RCC 7860 (cell line): ENCODE measurements around the gene MAP7D1.
"Not testable (repeated sequence)": the region's sequence is repeated elsewhere in the genome, so short reads cannot be mapped to it uniquely, and the experiment has no call there.

Experiments
- DNase-seq: peaks from one replicate; pipeline ENCODE4 v3.0.0-alpha.2; 2015; ENCODE audit warnings: low spot score
- FAIRE-seq: peaks from 2 replicates; lab custom pipeline; 2012; peaks lifted over from hg19 to GRCh38; lab: Jason Lieb, UNC

Gene MAP7D1

DNA sequence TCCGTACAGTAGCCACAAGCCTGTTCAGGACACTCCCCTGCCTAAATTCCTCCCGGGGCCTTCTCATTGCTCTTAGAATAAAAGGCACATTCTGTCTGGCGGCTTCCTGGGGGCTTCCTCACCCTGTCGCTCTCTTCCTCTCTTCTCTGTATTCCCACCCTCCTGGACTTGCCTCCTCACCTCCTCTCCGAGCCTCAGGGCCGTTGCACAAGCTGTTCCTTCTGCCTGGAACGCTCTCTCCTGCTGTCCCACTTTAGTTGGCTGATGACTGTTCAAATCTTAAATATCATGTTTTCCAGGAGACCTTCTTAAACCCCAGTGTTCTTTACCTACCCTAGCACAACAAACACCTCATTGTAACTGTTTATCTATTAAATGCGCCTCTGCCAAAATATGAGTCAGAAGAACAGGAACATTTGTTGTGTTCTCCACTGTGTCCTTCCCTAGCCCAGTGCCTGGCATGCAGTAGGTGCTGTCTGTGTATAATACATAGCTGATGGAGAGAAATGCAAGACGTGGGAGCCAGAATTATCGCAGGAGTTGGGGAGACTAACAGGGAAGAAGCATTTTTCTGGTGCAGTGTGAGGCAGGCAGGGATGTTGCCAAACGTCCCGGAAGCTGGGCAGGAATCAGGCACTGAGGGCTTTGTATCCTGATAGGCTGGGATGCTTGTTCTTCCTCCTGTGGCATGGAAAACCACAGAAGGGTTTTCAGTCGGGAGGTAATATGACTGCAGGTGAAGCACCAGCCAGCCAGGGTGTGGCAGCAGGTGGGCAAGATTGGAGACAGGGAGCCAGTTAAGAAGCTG, 44.2 kb downstream of the MAP7D1 start:
- no peak for DNase-seq
- FAIRE-seq: no peak

DNA sequence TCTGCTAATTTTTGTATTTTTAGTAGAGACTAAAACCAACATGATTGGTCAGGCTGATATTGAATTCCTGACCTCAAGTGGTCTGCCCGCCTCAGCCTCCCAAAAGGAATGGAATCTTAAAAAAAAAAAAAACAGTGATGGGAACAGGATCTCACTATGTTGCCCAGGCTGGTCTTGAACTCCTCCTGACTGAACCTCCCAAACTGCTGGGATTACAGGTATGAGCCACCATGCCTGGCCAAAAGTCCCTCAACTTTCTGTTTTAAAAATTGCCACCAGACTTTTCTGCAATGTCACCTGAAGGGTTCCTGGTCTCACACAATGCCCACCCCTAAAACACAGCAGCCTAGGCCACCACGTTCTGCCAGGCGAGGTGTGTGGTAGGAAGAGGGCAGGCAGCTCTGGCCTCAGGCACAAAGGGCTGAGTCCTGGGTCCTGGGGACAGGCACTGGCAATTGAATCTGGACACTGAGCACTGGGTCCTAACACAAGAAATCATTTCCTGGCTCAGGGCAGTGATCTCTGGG, 47.1 kb downstream of the MAP7D1 start:
- DNase-seq (no peak), FAIRE-seq (no peak)

GRCh38 chr1:36203554-36204346, 47.8 kb downstream of the MAP7D1 start:
- FAIRE-seq: no peak
- peak; percentile 8 for DNase-seq

DNA sequence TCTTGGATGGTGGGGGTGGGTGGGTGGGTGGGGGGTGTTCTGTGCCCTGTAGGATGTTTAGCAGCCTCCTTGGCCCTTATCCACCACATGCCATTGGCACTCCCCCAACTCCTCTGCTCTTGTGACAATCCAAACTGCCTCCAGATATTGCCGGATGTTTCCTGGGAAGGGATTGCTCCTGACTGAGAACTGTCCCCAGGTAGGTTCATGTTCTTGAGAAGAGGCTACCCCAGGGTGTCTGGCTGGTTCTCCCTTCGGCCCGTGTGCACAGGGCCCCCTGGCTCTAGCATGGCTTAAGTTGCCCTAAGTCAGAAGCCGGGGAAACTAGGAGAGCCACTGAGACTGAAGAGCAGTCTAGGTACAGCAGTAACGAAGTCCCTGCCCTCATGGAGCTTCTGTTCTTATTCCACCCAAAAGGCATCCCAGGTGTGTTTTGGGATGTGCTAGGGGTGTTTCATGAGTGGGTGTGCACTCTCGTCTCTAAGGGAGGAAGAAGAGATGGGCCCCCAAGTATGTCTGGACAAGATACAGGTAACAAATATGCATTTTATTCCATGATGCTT, 48.5 kb downstream of the MAP7D1 start:
- DNase-seq: no peak
- no peak for FAIRE-seq

DNA sequence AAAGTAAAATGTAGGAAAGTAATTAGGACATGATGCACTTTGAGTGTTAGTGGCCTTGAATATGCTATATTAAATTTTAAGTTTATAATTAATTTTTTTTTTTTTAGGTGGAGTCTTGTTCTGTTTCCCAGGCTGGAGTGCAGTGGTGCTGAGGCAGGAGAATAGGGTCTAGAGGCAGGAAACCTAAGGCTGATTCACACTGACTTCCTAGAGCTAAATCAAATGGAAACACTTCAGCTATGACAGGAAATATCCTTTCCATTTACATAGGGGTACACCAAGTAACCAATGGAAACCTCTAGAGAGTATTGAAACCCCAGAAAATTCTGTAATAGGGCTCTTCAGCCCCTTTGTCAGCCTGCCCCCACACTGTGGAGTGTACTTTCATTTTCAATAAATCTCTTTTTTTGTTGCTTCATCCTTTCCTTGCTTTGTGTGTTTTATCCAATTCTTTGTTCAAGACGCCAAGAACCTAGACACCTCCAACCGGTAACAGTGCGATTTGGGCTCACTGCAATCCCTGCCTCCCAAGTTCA, 50.4 kb downstream of the MAP7D1 start:
- DNase-seq (no peak), FAIRE-seq (no peak)

DNA sequence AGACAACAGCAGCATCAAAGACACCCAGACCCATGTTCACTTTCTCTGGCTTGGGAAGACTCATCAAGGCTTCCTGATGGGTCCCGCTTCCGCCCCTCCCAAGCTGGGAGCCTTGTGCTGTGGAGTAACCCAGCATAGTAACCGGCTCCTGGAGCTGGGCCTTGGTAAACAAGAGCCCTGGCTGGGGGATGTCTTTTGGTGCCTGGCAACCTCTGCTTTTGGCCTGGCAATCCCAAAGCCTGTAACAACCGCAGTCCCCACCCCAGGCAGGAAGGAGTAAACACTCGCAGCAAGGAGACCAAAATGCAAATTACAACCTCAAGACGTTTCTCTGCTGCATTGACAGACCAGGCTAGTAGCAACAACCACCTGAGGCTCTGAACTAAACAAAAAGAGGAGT, 51.4 kb downstream of the MAP7D1 start:
- FAIRE-seq (no peak), DNase-seq (no peak)

- FAIRE-seq: no peak
- DNase-seq: no peak
These were observed 53.2 kb downstream of the MAP7D1 start for GRCh38 chr1:36208978-36209703.

DNA sequence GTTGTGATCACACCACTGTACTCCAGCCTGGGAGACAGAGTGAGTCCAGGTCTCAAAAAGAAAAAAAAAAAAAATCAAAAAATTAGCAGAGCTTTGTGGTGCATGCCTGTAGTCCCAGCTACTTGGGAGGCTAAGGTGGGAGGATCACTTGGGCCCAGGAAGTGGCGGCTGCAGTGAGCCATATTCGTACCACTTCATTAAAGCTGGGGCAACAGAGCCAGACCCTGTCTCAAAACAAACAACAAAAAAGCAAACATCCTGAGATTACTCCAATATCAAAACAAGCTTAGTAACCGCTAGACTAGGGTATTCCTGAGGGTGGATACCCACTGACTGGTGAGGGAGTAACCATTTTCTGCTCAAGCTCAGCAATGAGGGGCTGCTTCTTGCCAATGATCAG, 55.3 kb downstream of the MAP7D1 start:
- FAIRE-seq: no peak
- no peak for DNase-seq

DNA sequence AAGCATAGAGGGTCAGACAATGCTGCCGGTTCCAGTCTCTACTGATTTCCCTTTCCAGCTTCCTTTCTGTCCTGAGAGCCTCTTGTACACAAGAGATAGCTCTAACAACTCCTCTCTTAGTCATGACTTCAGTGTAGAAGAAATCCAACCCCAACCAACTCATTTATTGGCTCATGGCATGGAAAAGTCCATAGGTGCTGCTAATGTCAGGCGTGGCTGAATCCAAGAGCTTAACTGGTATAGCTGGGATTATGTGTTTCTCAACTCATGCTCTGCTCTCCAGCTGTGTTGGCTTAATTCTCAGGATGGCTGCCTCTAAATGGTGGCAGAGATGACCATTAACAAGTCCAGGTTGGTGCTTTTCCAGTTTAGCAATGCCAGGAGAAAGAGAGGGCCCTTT, 55.9 kb downstream of the MAP7D1 start:
- no peak for FAIRE-seq

DNA sequence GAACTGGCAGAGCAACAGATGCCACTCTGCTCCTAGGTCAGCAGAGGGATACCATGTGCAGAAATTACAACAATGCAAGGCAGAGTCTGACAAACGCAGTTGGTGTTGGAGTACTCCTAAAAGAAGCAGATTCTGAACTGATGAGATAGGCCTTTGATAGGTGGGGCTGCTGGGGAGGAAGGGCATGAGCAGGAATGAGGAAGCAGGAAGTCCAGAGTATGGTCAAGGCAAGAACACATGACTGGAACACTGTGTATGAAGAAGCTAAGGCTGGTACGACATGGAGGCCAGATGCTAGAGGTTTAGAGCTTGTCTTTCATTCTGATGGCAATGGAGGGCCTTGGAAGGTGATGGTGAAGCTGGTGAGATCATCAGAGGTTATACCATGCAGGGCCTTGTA, 56.8 kb downstream of the MAP7D1 start:
- FAIRE-seq (no peak), DNase-seq (no peak)

More for the DNA sequence above, 55.9 kb downstream of the MAP7D1 start:
- no peak for DNase-seq

DNA sequence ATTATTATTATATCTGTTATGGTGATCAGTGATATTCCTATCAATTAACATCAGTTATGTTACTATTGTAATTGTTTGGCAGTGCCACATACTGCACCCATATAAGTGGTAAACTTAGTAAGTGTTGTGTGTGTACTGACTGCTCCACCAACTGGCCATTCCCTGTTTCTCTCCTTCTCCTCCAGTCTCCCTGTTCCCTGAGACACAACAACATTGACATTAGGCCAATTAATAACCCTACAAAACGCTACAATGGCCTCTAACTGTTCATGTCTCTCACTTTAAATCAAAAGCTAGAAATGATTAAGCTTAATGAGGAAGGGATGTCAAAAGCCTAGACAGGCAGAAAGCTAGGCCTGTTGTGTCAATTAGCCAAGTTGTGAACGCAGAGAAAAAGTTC, 61.7 kb downstream of the MAP7D1 start:
- DNase-seq: no peak
- no peak for FAIRE-seq

DNA sequence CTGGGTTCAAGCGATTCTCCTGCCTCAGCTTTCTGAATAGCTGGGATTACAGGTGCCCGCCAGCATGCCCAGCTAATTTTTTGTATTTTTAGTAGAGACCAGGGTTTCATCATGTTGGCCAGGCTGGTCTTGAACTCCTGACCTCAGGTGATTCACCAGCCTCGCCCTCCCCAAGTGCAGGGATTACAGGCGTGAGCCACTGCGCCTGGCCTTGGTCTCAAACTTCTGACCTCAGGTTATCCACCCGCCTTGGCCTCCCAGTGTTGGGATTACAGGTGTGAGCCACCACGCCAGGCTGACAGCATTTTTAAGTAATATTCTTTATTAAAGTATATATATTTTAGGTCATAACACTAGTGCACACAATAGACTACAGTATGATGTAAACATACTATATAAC, 65.9 kb downstream of the MAP7D1 start:
- DNase-seq, FAIRE-seq: not testable (repeated sequence)

DNA sequence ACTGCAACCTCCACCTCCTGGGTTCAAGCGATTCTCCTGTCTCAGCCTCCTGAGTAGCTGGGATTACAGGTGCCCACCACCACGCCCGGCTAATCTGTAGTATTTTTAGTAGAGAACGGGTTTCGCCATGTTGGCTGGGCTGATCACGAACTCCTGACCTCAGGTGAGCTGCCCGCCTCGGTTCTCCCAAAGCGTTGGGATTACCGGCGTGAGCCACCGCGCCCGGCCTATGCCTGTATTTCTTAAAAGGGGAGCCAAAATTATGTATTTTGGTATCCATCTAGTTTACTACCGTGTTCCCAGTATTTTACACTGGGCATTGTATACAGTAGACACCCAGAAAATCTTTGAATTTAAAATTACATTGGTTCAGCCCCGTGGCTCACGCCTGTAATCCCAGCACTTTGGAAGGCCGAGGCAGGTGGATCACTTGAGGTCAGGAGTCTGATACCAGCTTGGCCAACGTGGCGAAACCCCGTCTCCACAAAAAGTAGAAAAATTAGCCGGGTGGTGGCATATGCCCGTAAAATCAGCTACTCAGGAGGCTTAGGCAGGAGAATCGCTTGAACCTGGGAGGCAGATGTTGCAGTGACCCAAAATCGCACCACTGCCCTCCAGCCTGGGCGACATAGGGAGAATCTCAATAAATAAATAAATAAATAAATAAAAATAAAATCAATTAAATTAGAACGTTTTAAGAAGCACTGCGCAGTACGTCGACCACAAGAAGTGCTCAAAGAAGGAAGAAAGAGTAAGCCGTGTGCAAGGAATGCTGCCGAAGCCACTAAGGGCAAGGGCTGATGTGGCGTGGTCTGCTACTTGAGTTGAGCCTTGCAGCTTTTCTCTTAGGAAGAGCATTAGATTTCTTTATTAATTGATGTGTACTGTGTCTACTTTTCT, 66.8 kb downstream of the MAP7D1 start:
- DNase-seq (no peak), FAIRE-seq (no peak)

- no peak for FAIRE-seq
These were observed 67.5 kb downstream of the MAP7D1 start for GRCh38 chr1:36223381-36223995.

GRCh38 chr1:36223996-36224536, 68.1 kb downstream of the MAP7D1 start, which contains the start of gene THRAP3:
TSS of gene THRAP3 (plus strand) at chr1:36224443. CDS start at chr1:36282564, 58,121 bp downstream.
- FAIRE-seq (peak; percentile 87), DNase-seq (peak; percentile 98)

More at GRCh38 chr1:36223381-36223995, 67.5 kb downstream of the MAP7D1 start:
- DNase-seq: peak; percentile 10

- no peak for FAIRE-seq
- DNase-seq: peak; percentile 71
These were observed 68.8 kb downstream of the MAP7D1 start for GRCh38 chr1:36224537-36225282.

DNA sequence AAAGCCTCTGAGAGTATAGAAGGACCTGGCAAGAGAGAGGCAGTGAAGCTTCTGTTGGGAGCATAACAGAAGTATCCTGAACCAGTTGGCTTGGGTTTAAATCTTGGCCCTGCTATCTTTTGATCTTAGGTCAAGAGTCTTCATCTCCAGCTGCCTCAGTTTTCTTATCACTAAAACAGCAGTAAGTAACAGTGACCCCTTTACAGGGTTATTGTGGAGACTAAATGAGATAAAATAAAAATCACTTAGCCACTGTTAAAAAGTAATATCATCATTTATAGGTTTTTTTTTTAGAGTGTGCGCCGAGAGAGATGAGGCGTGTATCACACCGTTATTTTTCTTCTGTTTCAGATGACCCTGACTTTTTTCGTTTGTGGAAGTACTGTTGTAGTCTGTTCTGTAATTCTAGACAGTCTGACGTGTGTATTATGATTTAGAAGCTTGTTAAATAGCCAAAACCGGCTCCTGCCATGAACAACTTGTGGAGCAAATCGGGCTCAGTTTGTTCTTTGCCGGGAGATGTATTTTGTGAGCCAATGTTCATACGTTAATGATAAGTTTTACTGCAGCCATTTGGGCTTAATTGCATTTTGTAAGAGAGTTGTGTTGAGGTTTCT, 69.4 kb downstream of the MAP7D1 start:
- DNase-seq (no peak), FAIRE-seq (no peak)
